Measurements from ENCODE around the gene TLL2. TPM values are rescaled to one million over a fixed set of nuclear protein-coding genes. Genes with fewer than 3 reads are reported as not detected.

Gene TLL2
- total RNA-seq, result under 1 TPM; 0.24 to 0.96 TPM

DNA sequence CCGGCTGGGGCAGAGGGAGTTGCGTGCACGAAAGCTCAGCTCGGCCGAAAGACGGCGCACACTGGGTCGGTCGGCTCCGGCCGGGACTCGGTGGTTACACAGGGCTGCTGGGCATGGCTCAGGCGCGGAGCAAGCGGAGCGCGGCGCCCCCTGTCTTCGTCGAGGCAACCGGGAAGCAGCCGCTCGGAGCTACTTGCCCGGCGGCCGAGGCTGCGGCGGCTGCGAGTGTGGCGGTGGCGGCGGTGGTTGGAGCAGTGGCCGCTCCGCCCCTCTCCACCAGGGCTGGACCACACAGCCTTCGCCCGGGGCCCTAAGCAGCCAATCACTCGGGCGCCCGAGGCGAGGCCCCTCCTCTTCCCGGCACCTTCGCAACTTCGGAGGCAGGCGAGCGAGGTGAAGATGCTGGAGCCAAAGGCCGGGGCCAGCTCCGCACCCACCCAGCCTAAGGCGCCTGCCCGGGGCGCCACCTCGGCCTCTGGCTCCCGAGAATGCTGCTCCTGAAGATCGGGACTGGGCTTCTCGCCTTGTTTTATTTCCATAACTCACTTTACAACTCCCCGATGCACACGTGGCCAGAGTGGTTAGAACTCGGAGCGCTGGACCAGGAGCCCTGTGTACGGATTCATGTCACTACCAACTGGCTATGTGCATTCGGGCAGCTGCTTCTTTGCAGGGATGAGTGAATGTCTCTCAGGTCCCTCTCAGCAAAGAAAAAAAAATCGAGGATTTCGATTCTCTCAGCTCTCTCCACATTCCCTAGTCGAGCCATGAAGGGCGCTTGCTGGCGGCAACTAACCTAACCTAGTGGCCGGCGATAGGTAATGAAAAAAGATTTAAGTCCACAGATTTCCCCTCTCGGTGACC, at the start of gene TLL2:
TLL2 (minus strand) TSS at position 229 of the 864 bp plus-strand sequence. CDS start 241 bp downstream, outside the sequence.
- Histone ChIP-seq H3K4me1 (peaks cover 0 to 24% of the 10 kb centered on the region in 2 donors), H3K36me3 (no peaks in the 10 kb centered on the region), H3K27ac (peak within 1 kb of the TSS; percentile 34 to 70), H3K27me3 (no peaks in the 10 kb centered on the region), H3K9me3 (no peaks in the 10 kb centered on the region), H3K4me3 (peak within 1 kb of the TSS; percentile 34 to 67)
- peak; percentile 59 to 88 for TF ChIP-seq CTCF (IDR thresholded peaks at IDR 0.05)
- DNase-seq (ENCODE audit: low spot score), result peak; percentile 87

- TF ChIP-seq CTCF (IDR thresholded peaks at IDR 0.05), result no peak
- Histone ChIP-seq H3K4me3 (no peak overlapping the region), H3K27ac (no peak overlapping the region), H3K4me1 (peaks cover 0 to 8% of the 10 kb centered on the region in 2 donors), H3K9me3 (no peaks in the 10 kb centered on the region), H3K27me3 (no peaks in the 10 kb centered on the region), H3K36me3 (peaks cover 32% of the 10 kb centered on the region)
- no peak for DNase-seq (ENCODE audit: low spot score)
These were observed 47.5 kb upstream of the TLL2 start for GRCh38 chr10:96560966-96561887.

DNA sequence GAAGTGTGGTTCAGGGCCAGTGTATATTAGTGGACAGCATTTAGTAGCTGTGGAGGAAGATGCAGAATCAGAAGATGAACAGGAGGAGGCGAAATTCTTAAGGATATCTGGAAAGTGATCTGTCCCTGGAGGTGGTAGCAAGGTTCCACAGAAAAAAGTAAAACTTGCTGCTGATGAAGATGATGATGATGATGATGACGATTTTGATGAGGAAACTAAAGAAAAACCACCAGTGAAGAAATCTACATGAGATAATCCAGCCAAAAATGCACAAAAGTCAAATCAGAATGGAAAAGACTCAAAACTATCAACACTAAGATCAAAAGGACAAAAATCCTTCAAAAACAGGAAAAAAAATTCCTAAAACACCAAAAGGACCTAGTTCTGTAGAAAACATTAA, 46.8 kb upstream of the TLL2 start:
- Histone ChIP-seq H3K4me3 (no peak overlapping the region), H3K27ac (no peak overlapping the region), H3K4me1 (peaks cover 0 to 8% of the 10 kb centered on the region in 2 donors), H3K9me3 (no peaks in the 10 kb centered on the region), H3K36me3 (peaks cover 32% of the 10 kb centered on the region), H3K27me3 (no peaks in the 10 kb centered on the region)
- no peak for DNase-seq (ENCODE audit: low spot score)
- no peak for TF ChIP-seq CTCF (IDR thresholded peaks at IDR 0.05)

DNA sequence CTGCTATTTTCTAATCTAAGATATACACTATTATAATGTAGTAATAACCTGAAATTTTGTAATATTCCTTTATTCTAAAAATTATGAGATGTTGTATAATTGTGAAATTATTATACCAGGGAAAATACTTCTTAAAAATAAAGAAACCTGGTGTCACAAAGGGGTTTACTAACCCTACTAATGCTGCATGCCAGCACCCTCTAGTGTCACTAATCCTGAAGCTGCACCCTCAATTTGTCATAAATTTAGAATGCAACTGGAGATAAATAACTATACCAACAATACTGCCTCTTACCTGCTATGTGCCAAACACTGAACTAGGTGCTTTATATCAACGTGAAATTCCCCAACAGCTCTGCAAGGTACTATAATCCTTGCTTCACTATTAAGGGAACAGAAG, 42.3 kb upstream of the TLL2 start:
- Histone ChIP-seq H3K36me3 (peaks cover 44% of the 10 kb centered on the region), H3K9me3 (no peaks in the 10 kb centered on the region)

GRCh38 chr10:96555330-96555729, 41.6 kb upstream of the TLL2 start:
- Histone ChIP-seq H3K4me3 (no peak overlapping the region), H3K4me1 (no peaks in the 10 kb centered on the region), H3K36me3 (peaks cover 46% of the 10 kb centered on the region), H3K27me3 (no peaks in the 10 kb centered on the region), H3K9me3 (no peaks in the 10 kb centered on the region), H3K27ac (no peak overlapping the region)
- TF ChIP-seq CTCF (IDR thresholded peaks at IDR 0.05), result no peak
- DNase-seq (ENCODE audit: low spot score), result no peak

More for the DNA sequence above, 42.3 kb upstream of the TLL2 start:
- Histone ChIP-seq H3K4me1 (no peaks in the 10 kb centered on the region), H3K27ac (no peak overlapping the region), H3K4me3 (no peak overlapping the region), H3K27me3 (no peaks in the 10 kb centered on the region)
- peak; percentile 36 to 46 for TF ChIP-seq CTCF (IDR thresholded peaks at IDR 0.05)
- DNase-seq (ENCODE audit: low spot score), result no peak
